Fibroblast of the aortic adventitia (primary cell): Measurements from ENCODE around the gene RAD51AP2. TPM values are rescaled to one million over a fixed set of nuclear protein-coding genes. Genes with fewer than 3 reads are reported as not detected.
A peak's percentile ranks its signal among the peaks of the same experiment; 100 is the strongest.

Source experiments
- DNase-seq: peaks from one replicate; pipeline ENCODE4 v3.0.0-alpha.2; 2010; ENCODE audit warnings: low read depth
- H3K4me3 ChIP-seq: 2 replicates; pipeline ENCODE4 v1.5.1; 2011; ENCODE audit warnings: low read depth, mild to moderate bottlenecking, control low read depth, low read length, moderate library complexity
- CTCF ChIP-seq: IDR thresholded peaks from 2 replicates; pipeline ENCODE4 v1.5.1; 2011; ENCODE audit warnings: mild to moderate bottlenecking, low read length, control low read depth, inconsistent platforms; ENCODE audit not compliant: insufficient read depth
- total RNA-seq: library from RNA; depleted of rRNA; stranded (reverse); fragments of >200 nt; gene quantifications from 2 replicates; pipeline ENCODE4 v1.2.3, GENCODE V29; 2012; ENCODE audit warnings: low replicate concordance

The RAD51AP2 gene
- total RNA-seq, 1 donor = 0.09 TPM

DNA sequence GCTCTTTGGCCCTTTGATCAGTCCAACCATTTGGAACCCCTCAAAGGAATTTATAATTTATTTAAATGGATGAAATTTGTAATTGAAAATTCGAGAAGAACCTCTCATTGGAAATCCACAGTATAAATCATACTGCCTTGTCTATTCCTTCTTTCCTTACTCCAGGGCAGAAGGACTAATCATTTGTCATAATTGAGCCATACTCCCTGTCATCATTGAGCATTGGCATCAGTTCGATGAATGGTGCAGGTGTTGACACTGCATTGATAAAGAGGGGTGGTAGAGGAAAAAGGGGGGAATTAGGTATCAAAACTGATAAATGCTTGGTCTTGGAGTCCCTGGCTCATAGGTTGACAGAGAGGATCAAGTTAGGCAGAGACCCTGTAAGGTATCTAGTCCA, 24.2 kb upstream of the RAD51AP2 start:
- no peak for DNase-seq
- no peak overlapping the region for H3K4me3 ChIP-seq
- no peak for TF ChIP-seq CTCF

DNA sequence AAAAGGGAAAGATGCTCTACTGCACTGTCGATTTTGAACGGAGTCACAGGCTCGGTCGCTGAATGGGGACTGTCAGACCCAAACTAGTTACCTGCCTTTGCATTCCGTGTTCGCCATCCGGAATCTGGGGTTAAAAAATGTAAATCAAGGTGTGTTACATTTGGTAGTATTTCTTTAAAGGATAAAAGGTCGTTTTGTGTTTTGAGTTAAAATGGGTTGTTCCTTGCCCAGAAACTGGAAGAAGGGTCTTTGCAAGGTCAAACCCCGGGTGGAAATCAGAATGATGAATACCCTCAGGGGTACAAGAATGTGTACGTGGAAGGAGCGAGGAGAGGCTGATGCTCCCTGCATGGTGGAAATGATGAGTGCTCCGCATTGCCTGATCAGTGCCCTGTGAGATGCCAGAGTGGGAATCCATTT, 23.3 kb upstream of the RAD51AP2 start:
- TF ChIP-seq CTCF = no peak
- H3K4me3 ChIP-seq = peak overlapping the region; percentile 63
- no peak for DNase-seq

- no peak for TF ChIP-seq CTCF
- peak overlapping the region; percentile 63 for H3K4me3 ChIP-seq
- no peak for DNase-seq
These were observed 22.7 kb upstream of the RAD51AP2 start for GRCh38 chr2:17540813-17541530.

- no peak for TF ChIP-seq CTCF
- H3K4me3 ChIP-seq = peak within 1 kb of the TSS; percentile 63
- DNase-seq = peak; percentile 77
These were observed 22.0 kb upstream of the RAD51AP2 start, which contains the start of gene VSNL1 for GRCh38 chr2:17540093-17540812. VSNL1 (plus strand) TSS chr2:17540696; CDS start chr2:17592075, 51,379 bp downstream.

GRCh38 chr2:17539611-17540092, 21.4 kb upstream of the RAD51AP2 start:
- peak overlapping the region; percentile 63 for H3K4me3 ChIP-seq
- no peak for TF ChIP-seq CTCF
- peak; percentile 40 for DNase-seq

GRCh38 chr2:17538844-17539554, 20.8 kb upstream of the RAD51AP2 start:
- TF ChIP-seq CTCF = no peak
- H3K4me3 ChIP-seq = peak overlapping the region; percentile 65
- DNase-seq = peak; percentile 48
